GM12891 (cell line): ENCODE data around the gene EHD2.

Experiments
- DNase-seq: peaks from one replicate; pipeline ENCODE4 v3.0.0; 2011; ENCODE audit warnings: low spot score; ENCODE audit not compliant: insufficient read length
- FAIRE-seq: peaks from 2 replicates; lab custom pipeline; 2011; peaks lifted over from hg19 to GRCh38; lab: Jason Lieb, UNC
- PAX5 ChIP-seq: IDR thresholded peaks from 2 replicates; pipeline ENCODE4 v1.6.1; 2011; ENCODE audit warnings: low read length, moderate library complexity, mild to moderate bottlenecking; ENCODE audit not compliant: insufficient read depth, severe bottlenecking
- POLR2A ChIP-seq: IDR thresholded peaks from 2 replicates; pipeline ENCODE4 v1.6.1; 2011; ENCODE audit warnings: low read depth, low read length, control low read depth
- POLR2AphosphoS5 ChIP-seq: IDR thresholded peaks from 2 replicates; pipeline ENCODE4 v1.6.1; 2011; ENCODE audit warnings: low read depth, low read length, control low read depth
- POU2F2 ChIP-seq: IDR thresholded peaks from 2 replicates; pipeline ENCODE4 v1.6.1; 2011; ENCODE audit warnings: low read depth, mild to moderate bottlenecking, control low read depth, low read length, moderate library complexity
- SPI1 ChIP-seq: IDR thresholded peaks from 2 replicates; pipeline ENCODE4 v1.6.1; 2011; ENCODE audit warnings: low read depth, low read length, control low read depth
- TAF1 ChIP-seq: IDR thresholded peaks from 2 replicates; pipeline ENCODE4 v1.6.1; 2011; ENCODE audit warnings: low read depth, low read length, control low read depth

EHD2 gene

DNA sequence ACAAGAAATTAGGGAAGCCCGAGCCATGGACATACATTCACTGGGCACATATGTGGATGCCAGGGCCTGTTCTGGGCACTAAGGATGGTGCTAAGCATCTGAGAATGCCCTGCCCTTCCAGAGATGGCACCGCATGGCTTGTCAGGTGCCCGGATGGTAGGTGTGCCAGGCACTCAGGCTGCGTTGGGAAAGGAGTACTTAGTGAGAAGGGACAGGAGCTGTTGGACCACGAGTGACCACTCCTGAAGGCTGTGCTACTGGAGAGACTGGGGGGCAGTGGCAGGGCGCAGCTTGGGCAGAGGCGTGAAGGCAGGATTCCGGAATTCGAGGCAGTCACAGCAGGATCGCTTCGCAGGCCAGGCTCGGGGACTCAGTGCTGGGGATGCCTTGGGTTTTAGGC, 38.0 kb upstream of the EHD2 start:
- DNase-seq (no peak), FAIRE-seq (no peak)
- TF ChIP-seq PAX5, result no peak
- no peak for TF ChIP-seq POLR2A
- no peak for TF ChIP-seq POLR2AphosphoS5
- TF ChIP-seq TAF1, result no peak
- TF ChIP-seq POU2F2, result no peak

DNA sequence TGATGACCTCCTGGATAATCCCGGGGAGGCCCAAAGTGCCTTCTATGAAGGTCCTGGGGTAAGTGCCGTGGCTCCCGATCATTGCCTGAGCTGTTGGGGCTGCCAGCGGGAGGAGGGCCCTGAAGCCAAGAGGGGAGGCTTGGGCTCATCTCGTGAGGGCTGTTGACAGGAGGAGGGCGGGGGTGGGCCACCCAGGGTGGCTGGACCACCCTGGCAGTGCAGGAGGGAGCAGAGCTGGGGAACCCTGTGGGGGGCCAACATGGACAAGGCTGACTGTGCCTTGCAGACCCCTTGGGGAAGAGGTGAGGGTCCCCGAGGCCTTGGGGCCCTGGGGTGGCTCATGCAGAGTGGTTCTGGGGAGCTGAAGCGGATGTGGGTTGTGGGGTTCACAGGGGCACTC, 37.4 kb upstream of the EHD2 start:
- TF ChIP-seq POU2F2 (no peak), POLR2A (no peak), SPI1 (no peak), PAX5 (no peak), POLR2AphosphoS5 (no peak), TAF1 (no peak)
- no peak for DNase-seq
- FAIRE-seq, result no peak

DNA sequence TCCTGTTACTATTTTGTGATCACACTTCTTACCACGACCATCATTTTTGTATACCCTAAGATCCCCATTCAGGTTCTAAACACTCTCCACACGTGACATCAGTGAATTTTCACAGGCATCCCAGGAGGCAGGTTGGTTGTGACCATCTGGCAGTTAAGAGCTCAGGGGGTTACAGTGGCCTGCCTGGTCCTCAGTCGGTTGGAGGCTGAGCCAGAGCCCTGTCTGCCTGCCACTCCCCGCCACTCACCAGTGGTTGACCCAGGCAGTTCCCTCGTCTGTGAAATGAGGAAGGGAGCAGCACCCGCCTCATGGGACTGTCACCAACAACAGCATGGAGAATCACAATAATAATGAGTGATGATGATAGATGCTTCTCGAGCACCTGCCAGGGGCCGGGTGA, 36.4 kb upstream of the EHD2 start:
- DNase-seq, result no peak
- no peak for FAIRE-seq
- TF ChIP-seq TAF1, result no peak
- TF ChIP-seq POLR2AphosphoS5, result no peak
- TF ChIP-seq SPI1, result no peak
- no peak for TF ChIP-seq POLR2A
- TF ChIP-seq POU2F2, result no peak

DNA sequence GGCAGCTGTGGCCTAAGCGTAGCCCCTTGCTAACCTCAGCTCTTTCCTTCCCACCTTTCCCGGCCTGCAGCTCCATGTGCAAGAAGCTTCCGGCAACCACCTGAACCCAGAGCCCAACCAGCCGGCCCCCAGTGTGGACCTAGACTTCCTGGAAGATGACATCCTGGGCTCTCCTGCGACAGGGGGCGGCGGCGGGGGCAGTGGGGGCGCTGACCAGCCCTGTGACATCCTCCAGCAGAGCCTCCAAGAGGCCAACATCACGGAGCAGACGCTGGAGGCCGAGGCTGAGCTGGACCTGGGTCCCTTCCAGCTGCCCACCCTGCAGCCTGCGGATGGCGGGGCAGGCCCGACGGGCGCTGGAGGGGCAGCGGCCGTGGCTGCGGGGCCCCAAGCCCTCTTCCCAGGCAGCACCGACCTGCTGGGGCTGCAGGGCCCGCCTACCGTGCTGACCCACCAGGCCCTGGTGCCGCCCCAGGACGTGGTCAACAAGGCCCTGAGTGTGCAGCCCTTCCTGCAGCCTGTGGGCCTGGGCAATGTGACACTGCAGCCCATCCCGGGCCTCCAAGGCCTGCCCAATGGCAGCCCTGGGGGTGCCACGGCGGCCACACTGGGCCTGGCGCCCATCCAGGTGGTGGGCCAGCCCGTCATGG, 33.8 kb upstream of the EHD2 start:
- FAIRE-seq, result no peak
- no peak for DNase-seq
- TF ChIP-seq SPI1, result no peak
- no peak for TF ChIP-seq POLR2A
- no peak for TF ChIP-seq POLR2AphosphoS5
- no peak for TF ChIP-seq POU2F2
- no peak for TF ChIP-seq PAX5
- TF ChIP-seq TAF1, result no peak

DNA sequence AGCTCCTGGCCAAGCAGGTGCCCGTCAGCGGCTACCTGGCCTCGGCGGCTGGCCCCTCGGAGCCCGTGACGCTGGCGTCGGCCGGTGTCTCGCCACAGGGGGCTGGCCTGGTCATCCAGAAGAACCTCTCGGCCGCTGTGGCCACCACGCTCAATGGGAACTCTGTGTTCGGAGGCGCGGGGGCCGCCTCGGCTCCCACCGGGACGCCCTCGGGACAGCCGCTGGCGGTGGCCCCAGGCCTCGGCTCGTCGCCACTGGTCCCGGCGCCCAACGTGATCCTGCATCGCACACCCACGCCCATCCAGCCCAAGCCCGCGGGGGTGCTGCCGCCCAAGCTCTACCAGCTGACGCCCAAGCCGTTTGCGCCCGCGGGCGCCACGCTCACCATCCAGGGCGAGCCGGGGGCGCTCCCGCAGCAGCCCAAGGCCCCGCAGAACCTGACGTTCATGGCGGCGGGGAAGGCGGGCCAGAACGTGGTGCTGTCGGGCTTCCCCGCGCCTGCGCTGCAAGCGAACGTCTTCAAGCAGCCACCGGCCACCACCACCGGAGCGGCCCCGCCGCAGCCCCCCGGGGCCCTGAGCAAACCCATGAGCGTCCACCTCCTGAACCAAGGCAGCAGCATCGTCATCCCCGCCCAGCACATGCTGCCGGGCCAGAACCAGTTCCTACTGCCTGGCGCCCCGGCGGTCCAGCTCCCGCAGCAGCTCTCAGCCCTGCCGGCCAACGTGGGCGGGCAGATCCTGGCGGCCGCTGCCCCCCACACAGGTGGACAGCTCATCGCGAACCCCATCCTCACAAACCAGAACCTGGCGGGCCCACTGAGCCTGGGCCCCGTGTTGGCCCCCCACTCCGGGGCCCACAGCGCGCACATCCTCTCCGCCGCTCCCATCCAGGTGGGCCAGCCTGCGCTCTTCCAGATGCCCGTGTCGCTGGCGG, 33.0 kb upstream of the EHD2 start:
- FAIRE-seq (no peak), DNase-seq (no peak)
- TF ChIP-seq POLR2A, result no peak
- no peak for TF ChIP-seq POLR2AphosphoS5
- TF ChIP-seq SPI1, result no peak
- no peak for TF ChIP-seq TAF1
- TF ChIP-seq PAX5, result no peak
- TF ChIP-seq POU2F2, result no peak

DNA sequence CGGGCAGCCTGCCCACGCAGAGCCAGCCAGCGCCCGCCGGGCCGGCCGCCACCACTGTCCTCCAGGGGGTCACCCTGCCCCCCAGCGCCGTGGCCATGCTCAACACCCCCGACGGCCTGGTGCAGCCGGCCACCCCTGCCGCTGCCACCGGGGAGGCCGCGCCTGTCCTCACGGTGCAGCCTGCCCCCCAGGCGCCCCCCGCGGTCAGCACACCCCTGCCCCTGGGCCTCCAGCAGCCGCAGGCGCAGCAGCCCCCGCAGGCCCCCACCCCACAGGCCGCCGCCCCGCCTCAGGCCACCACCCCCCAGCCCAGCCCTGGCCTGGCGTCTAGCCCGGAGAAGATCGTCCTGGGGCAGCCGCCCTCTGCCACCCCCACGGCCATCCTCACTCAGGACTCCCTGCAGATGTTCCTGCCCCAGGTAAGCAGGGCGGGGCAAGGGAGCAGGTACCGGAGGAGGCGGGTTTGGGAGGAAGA, 32.3 kb upstream of the EHD2 start:
- DNase-seq, result no peak
- TF ChIP-seq POU2F2 (no peak), POLR2AphosphoS5 (no peak), PAX5 (no peak), SPI1 (no peak), TAF1 (no peak), POLR2A (no peak)
- no peak for FAIRE-seq

DNA sequence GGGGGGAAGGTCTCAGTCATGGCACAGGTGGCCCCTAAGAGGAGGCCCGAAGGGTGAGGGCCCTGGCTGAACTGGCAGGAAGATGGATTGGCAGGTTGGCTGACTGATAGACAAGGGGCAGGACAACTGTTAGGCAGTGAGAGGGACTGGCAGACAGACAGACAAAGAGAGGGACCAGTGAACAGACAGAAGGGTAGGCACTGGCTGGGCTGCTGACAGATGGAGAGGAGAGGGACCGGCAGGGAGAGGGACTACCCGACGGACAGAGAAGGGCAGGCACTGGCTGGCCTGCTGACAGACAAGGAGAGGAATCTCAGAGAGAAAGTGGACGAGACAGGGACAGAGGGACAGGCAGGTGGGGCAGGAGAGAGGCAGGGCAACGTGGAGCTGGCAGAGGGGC, 31.8 kb upstream of the EHD2 start:
- no peak for DNase-seq
- TF ChIP-seq PAX5 (no peak), SPI1 (no peak), POU2F2 (no peak), POLR2A (no peak), TAF1 (no peak), POLR2AphosphoS5 (no peak)
- FAIRE-seq, result no peak

DNA sequence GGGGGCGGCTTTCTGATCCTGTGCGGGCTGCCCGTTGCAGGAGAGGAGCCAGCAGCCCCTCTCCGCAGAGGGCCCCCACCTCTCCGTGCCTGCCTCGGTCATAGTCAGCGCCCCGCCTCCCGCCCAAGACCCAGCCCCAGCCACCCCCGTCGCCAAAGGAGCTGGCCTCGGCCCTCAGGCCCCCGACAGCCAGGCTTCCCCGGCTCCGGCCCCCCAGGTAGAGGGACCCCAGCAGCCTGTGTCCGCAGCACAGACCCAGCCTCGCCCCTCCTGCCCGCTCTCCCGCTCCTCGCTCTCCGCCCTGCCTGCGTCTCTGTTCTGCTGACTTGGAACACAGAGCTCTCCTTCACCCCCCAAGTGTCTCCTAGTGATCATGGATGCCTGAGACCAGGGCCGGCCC, 31.3 kb upstream of the EHD2 start:
- FAIRE-seq, result no peak
- TF ChIP-seq POLR2A (no peak), POLR2AphosphoS5 (no peak), PAX5 (no peak), SPI1 (no peak), TAF1 (no peak), POU2F2 (no peak)
- no peak for DNase-seq

DNA sequence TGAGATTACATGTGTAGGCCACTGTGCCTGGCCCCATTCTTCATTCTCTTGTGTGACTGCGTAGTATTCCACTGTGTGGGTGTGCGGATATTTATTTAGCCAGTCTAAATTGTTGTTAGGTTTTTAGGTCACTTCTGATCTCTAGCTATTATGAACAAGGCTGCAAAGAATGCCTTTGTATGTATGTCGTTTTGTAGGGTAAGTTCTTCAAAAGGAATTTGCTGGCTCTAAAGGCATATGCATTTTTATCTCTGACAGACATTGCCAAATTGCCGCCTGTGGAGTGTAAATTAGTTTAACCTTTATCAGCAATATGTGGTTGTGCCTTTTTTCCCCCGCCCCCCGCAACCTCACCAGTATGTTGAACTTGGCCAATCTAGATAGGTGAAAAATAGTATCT, 30.3 kb upstream of the EHD2 start:
- no peak for DNase-seq
- FAIRE-seq, result no peak
- no peak for TF ChIP-seq PAX5
- TF ChIP-seq POLR2AphosphoS5, result no peak
- no peak for TF ChIP-seq POU2F2
- TF ChIP-seq POLR2A, result no peak
- TF ChIP-seq TAF1, result no peak
- TF ChIP-seq SPI1, result no peak
